GM12891 (cell line): ENCODE results near the gene KCND3.

Experiments
- PAX5 ChIP-seq: IDR thresholded peaks from 2 replicates; pipeline ENCODE4 v1.6.1; 2011; ENCODE audit warnings: low read length, moderate library complexity, mild to moderate bottlenecking; ENCODE audit not compliant: insufficient read depth, severe bottlenecking
- POLR2A ChIP-seq: IDR thresholded peaks from 2 replicates; pipeline ENCODE4 v1.6.1; 2011; ENCODE audit warnings: low read depth, low read length, control low read depth
- POLR2AphosphoS5 ChIP-seq: IDR thresholded peaks from 2 replicates; pipeline ENCODE4 v1.6.1; 2011; ENCODE audit warnings: low read depth, low read length, control low read depth
- POU2F2 ChIP-seq: IDR thresholded peaks from 2 replicates; pipeline ENCODE4 v1.6.1; 2011; ENCODE audit warnings: low read depth, mild to moderate bottlenecking, control low read depth, low read length, moderate library complexity
- SPI1 ChIP-seq: IDR thresholded peaks from 2 replicates; pipeline ENCODE4 v1.6.1; 2011; ENCODE audit warnings: low read depth, low read length, control low read depth
- TAF1 ChIP-seq: IDR thresholded peaks from 2 replicates; pipeline ENCODE4 v1.6.1; 2011; ENCODE audit warnings: low read depth, low read length, control low read depth

GRCh38 chr1:111956155-111956771 is 33.2 kb downstream of the KCND3 start:
- TF ChIP-seq POLR2AphosphoS5 (no peak), POLR2A (no peak), TAF1 (no peak), SPI1 (no peak), POU2F2 (no peak), PAX5 (no peak)
